ENCODE data around the gene HPCAL1. TPM values are rescaled to one million over a fixed set of nuclear protein-coding genes. Genes with fewer than 3 reads are reported as not detected.

Gene HPCAL1
- total and polyA plus RNA-seq, 2 of the 8 experiments (the other 6 are each of a cell fraction or from before 2014, with no cell fraction given) = 5.8 to 8.6 TPM

- TF ChIP-seq RBBP5 (IDR thresholded peaks at IDR 0.05; ENCODE audit: borderline replicate concordance, low read depth, low read length) (no peak), POU5F1 (IDR thresholded peaks at IDR 0.05; ENCODE audit: low read depth, low read length) (no peak)
Observed at GRCh38 chr2:10453905-10454298, 151.2 kb downstream of the HPCAL1 start (continued).
